Stimulated activated CD4-positive, alpha-beta T cell treated with anti-CD3 and anti-CD28 coated beads, TNF-alpha, amount 100 ng/mL, for 1 hour (primary cell): ENCODE results near the gene PLAAT5.
"Not testable (repeated sequence)": the region's sequence is repeated elsewhere in the genome, so short reads cannot be mapped to it uniquely, and the experiment has no call there.

ENCODE experiments used
- DNase-seq, 3 donors: peaks; one replicate each; pipeline ENCODE4 v3.0.0-alpha.2; 2020; ENCODE audit warnings: low read depth in 3 of 3, low spot score in 1 of 3

Gene PLAAT5

GRCh38 chr11:63485777-63486176 lies 5.2 kb downstream of the PLAAT5 start:
- DNase-seq = no peak

- no peak for DNase-seq
These were observed 10.9 kb downstream of the PLAAT5 start for GRCh38 chr11:63480039-63480438.

- DNase-seq = peak in 2 of 3 donors; percentile 20 to 32
These were observed 12.1 kb downstream of the PLAAT5 start for GRCh38 chr11:63478896-63479295.

- no peak for DNase-seq
These were observed 14.3 kb downstream of the PLAAT5 start for GRCh38 chr11:63476618-63477017.

GRCh38 chr11:63472372-63472771 lies 18.6 kb downstream of the PLAAT5 start:
- no peak for DNase-seq

- DNase-seq = no peak
These were observed 20.7 kb downstream of the PLAAT5 start for GRCh38 chr11:63470311-63470710.

- no peak for DNase-seq
These were observed 28.8 kb downstream of the PLAAT5 start for GRCh38 chr11:63462137-63462536.

GRCh38 chr11:63459586-63459985 lies 31.4 kb downstream of the PLAAT5 start:
- DNase-seq = no peak

GRCh38 chr11:63448646-63449045 lies 42.3 kb downstream of the PLAAT5 start:
- DNase-seq = no peak

GRCh38 chr11:63445720-63446119 lies 45.2 kb downstream of the PLAAT5 start:
- DNase-seq = no peak

- DNase-seq = no peak
These were observed 45.8 kb downstream of the PLAAT5 start for GRCh38 chr11:63445118-63445517.

GRCh38 chr11:63444160-63444559 lies 46.8 kb downstream of the PLAAT5 start:
- DNase-seq = no peak

- no peak for DNase-seq
These were observed 47.3 kb downstream of the PLAAT5 start for GRCh38 chr11:63443714-63444113.

- not testable (repeated sequence) for DNase-seq
These were observed 55.1 kb downstream of the PLAAT5 start for GRCh38 chr11:63435831-63436230.

GRCh38 chr11:63435351-63435750 lies 55.6 kb downstream of the PLAAT5 start:
- not testable (repeated sequence) for DNase-seq

GRCh38 chr11:63430731-63431130 lies 60.2 kb downstream of the PLAAT5 start:
- not testable (repeated sequence) for DNase-seq

GRCh38 chr11:63427971-63428508 lies 62.9 kb downstream of the PLAAT5 start:
- DNase-seq = no peak

GRCh38 chr11:63417174-63417852 lies 73.7 kb downstream of the PLAAT5 start:
- DNase-seq = no peak
